AG09309 (cell line): ENCODE data around the gene PPM1H.

Experiments
- DNase-seq: peaks from one replicate; pipeline ENCODE4 v3.0.0-alpha.2; 2010; ENCODE audit warnings: low read depth
- H3K4me3 ChIP-seq: 2 replicates; pipeline ENCODE4 v1.5.1; 2011; ENCODE audit warnings: mild to moderate bottlenecking, low read depth, low read length, moderate library complexity; ENCODE audit not compliant: control insufficient read depth
- CTCF ChIP-seq: IDR thresholded peaks from 2 replicates; pipeline ENCODE4 v1.5.1; 2011; ENCODE audit warnings: mild to moderate bottlenecking, low read depth, low read length, inconsistent platforms; ENCODE audit not compliant: insufficient read depth, control insufficient read depth; ENCODE audit errors: missing control alignments

Gene PPM1H

GRCh38 chr12:62707939-62708338 lies 227.0 kb downstream of the PPM1H start:
- TF ChIP-seq CTCF: no peak
- no peak overlapping the region for H3K4me3 ChIP-seq
- DNase-seq: no peak

GRCh38 chr12:62705846-62706245 lies 229.1 kb downstream of the PPM1H start:
- no peak for DNase-seq
- no peak overlapping the region for H3K4me3 ChIP-seq
- no peak for TF ChIP-seq CTCF

GRCh38 chr12:62703011-62703380 lies 232.0 kb downstream of the PPM1H start:
- no peak for DNase-seq
- TF ChIP-seq CTCF: no peak

GRCh38 chr12:62701492-62701891 lies 233.5 kb downstream of the PPM1H start:
- TF ChIP-seq CTCF: no peak
- no peak overlapping the region for H3K4me3 ChIP-seq
- DNase-seq: no peak

More at GRCh38 chr12:62703011-62703380, 232.0 kb downstream of the PPM1H start:
- no peak overlapping the region for H3K4me3 ChIP-seq

- DNase-seq: no peak
- no peak overlapping the region for H3K4me3 ChIP-seq
- TF ChIP-seq CTCF: no peak
Observed at GRCh38 chr12:62700091-62700880, 234.7 kb downstream of the PPM1H start.

GRCh38 chr12:62698701-62699101 lies 236.2 kb downstream of the PPM1H start:
- H3K4me3 ChIP-seq: no peak overlapping the region
- no peak for DNase-seq
- TF ChIP-seq CTCF: no peak

GRCh38 chr12:62697893-62698292 lies 237.1 kb downstream of the PPM1H start:
- TF ChIP-seq CTCF: no peak
- DNase-seq: no peak
- H3K4me3 ChIP-seq: no peak overlapping the region
